ENCODE measurements around the gene UBAP1. TPM values are rescaled to one million over a fixed set of nuclear protein-coding genes. Genes with fewer than 3 reads are reported as not detected.

The UBAP1 gene
- total RNA-seq, 1 experiment from 2014 or later, result 30.8 TPM

- no peaks in the 10 kb centered on the region for H3K9me2 ChIP-seq (ENCODE audit: insufficient read depth)
- H3K9me3 ChIP-seq (ENCODE audit: control insufficient read depth in 1 of 2, insufficient read depth in 1 of 2, low read depth in 1 of 2, low read length in 2 of 2), result no peaks in the 10 kb centered on the region
- no peak for TF ChIP-seq JUND (IDR thresholded peaks at IDR 0.05)
- TF ChIP-seq, protein P1, sequence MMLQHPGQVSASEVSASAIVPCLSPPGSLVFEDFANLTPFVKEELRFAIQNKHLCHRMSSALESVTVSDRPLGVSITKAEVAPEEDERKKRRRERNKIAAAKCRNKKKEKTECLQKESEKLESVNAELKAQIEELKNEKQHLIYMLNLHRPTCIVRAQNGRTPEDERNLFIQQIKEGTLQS (IDR thresholded peaks at IDR 0.05), result no peak
- 0 out of 2 replicates have a peak, but pooled peaks have one; percentile 21 for TF ChIP-seq POLR2AphosphoS5 (IDR thresholded peaks at IDR 0.05; ENCODE audit: low read depth, low read length)
- peak; percentile 55; the same call in 1 of the 2 replicates for TF ChIP-seq CBX3 (IDR thresholded peaks at IDR 0.05; ENCODE audit: low read depth)
- peak; percentile 41 for TF ChIP-seq RAD21 (IDR thresholded peaks at IDR 0.05; ENCODE audit: low read depth)
- TF ChIP-seq, protein P2, sequence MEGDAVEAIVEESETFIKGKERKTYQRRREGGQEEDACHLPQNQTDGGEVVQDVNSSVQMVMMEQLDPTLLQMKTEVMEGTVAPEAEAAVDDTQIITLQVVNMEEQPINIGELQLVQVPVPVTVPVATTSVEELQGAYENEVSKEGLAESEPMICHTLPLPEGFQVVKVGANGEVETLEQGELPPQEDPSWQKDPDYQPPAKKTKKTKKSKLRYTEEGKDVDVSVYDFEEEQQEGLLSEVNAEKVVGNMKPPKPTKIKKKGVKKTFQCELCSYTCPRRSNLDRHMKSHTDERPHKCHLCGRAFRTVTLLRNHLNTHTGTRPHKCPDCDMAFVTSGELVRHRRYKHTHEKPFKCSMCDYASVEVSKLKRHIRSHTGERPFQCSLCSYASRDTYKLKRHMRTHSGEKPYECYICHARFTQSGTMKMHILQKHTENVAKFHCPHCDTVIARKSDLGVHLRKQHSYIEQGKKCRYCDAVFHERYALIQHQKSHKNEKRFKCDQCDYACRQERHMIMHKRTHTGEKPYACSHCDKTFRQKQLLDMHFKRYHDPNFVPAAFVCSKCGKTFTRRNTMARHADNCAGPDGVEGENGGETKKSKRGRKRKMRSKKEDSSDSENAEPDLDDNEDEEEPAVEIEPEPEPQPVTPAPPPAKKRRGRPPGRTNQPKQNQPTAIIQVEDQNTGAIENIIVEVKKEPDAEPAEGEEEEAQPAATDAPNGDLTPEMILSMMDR (IDR thresholded peaks at IDR 0.05 in 2 of 3, conservative IDR thresholded peaks at IDR 0.05 in 1 of 3; ENCODE audit: borderline replicate concordance in 1 of 3, insufficient read depth in 1 of 3, low read depth in 2 of 3, low read length in 2 of 3), result peak; percentile 31 to 39 (median 37); a peak in 4 of 6 replicates
- ChIA-PET CTCF (interaction anchor here (1.0 to 1.2 kb wide), 4 partner anchors 16 to 44 kb away, joined by 3 to 4 read pairs (median 3); partner anchors contain the start of gene UBAP1), POLR2A (interaction anchor here (0.6 to 0.8 kb wide), 2 partner anchors 13 to 39 kb away, joined by 3 read pairs; partner anchors contain the start of genes DCAF12 and UBAP1), RAD21 (ENCODE audit: low non-redundant PET in 1 of 2, low total read pairs in 2 of 2, uncharacterized antibody in 2 of 2, unreplicated experiment in 2 of 2) (no interaction called here)
- H3K36me3 ChIP-seq (ENCODE audit: control insufficient read depth in 1 of 2, insufficient read depth in 2 of 2, low read length in 2 of 2), result no peaks in the 10 kb centered on the region
- intact Hi-C loops (cut with micrococcal nuclease), result no loop called here
- no peaks in the 10 kb centered on the region; a peak in 1 of 4 replicates for H3K4me1 ChIP-seq (ENCODE audit: control insufficient read depth in 1 of 2, insufficient read depth in 2 of 2, low read length in 2 of 2)
- H3K79me2 ChIP-seq (ENCODE audit: insufficient read depth, low read length), result no peaks in the 10 kb centered on the region
- ATAC-seq, result peak; percentile 88
- peak; percentile 41 for DNase-seq (ENCODE audit: low read depth, low spot score)
- no peak overlapping the region for H3K4me2 ChIP-seq (ENCODE audit: low read length)
- H2AFZ ChIP-seq (ENCODE audit: low read depth, low read length, poor library complexity, severe bottlenecking), result peak overlapping the region; percentile 32
- no peak overlapping the region for H3K27ac ChIP-seq (ENCODE audit: low read depth, low read length)
- BruUV-seq (replicated peaks), result no TSS peak
- H3K27me3 ChIP-seq (ENCODE audit: insufficient read depth, low read length), result no peaks in the 10 kb centered on the region
- H4K20me1 ChIP-seq (ENCODE audit: insufficient read depth), result no peaks in the 10 kb centered on the region
- no peak overlapping the region for H3K9ac ChIP-seq (ENCODE audit: low read length)
- no peak overlapping the region for H3K4me3 ChIP-seq (replicated peaks in 1 of 2; ENCODE audit: low read depth in 1 of 2, low read length in 2 of 2)
Observed at GRCh38 chr9:34139477-34140146, 39.2 kb upstream of the UBAP1 start.

DNA sequence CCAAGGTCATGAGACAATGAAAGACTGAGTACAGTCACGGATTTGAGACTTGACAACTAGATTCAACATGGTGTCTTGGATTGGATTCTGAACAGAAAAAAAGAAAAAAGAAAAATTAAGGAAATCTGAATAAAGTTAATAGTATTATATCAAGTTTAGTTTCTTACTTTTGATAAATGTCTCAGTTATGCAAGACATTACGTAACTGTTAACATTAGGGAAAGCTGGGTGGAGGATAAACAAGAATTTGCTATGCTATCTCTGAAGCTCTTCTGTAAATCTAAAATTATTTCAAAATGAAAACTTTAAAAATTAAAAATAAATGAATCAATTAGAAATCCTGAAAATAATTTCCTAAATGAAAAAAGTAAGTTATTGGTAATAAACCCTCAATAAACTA is 38.0 kb upstream of the UBAP1 start:
- RAD21 ChIA-PET (ENCODE audit: low non-redundant PET in 1 of 2, low total read pairs in 2 of 2, uncharacterized antibody in 2 of 2, unreplicated experiment in 2 of 2), result no interaction called here
- H3K27me3 ChIP-seq (ENCODE audit: insufficient read depth, low read length), result no peaks in the 10 kb centered on the region
- H2AFZ ChIP-seq (ENCODE audit: low read depth, low read length, poor library complexity, severe bottlenecking), result no peak overlapping the region
- H3K9ac ChIP-seq (ENCODE audit: low read length), result no peak overlapping the region
- H3K4me2 ChIP-seq (ENCODE audit: low read length), result no peak overlapping the region
- no peaks in the 10 kb centered on the region for H3K9me2 ChIP-seq (ENCODE audit: insufficient read depth)
- no peaks in the 10 kb centered on the region for H3K36me3 ChIP-seq (ENCODE audit: control insufficient read depth in 1 of 2, insufficient read depth in 2 of 2, low read length in 2 of 2)
- no peak overlapping the region for H3K27ac ChIP-seq (ENCODE audit: low read depth, low read length)
- POLR2A ChIA-PET, result no interaction called here
- CTCF ChIA-PET, result no interaction called here
- no peak for DNase-seq (ENCODE audit: low read depth, low spot score)
- no peaks in the 10 kb centered on the region for H4K20me1 ChIP-seq (ENCODE audit: insufficient read depth)
- intact Hi-C loops (cut with micrococcal nuclease), result no loop called here
- H3K4me1 ChIP-seq (ENCODE audit: control insufficient read depth in 1 of 2, insufficient read depth in 2 of 2, low read length in 2 of 2), result peaks cover 0 to 4% of the 10 kb centered on the region in 2 experiments; a peak in 2 of 4 replicates
- no peak for ATAC-seq
- BruUV-seq (replicated peaks), result no TSS peak
- H3K4me3 ChIP-seq (replicated peaks in 1 of 2; ENCODE audit: low read depth in 1 of 2, low read length in 2 of 2), result no peak overlapping the region
- H3K79me2 ChIP-seq (ENCODE audit: insufficient read depth, low read length), result no peaks in the 10 kb centered on the region
- TF ChIP-seq, protein P1 (IDR thresholded peaks at IDR 0.05), result no peak
- TF ChIP-seq EGR1 (IDR thresholded peaks at IDR 0.05; ENCODE audit: low read depth), result no peak
- TF ChIP-seq, protein P3, sequence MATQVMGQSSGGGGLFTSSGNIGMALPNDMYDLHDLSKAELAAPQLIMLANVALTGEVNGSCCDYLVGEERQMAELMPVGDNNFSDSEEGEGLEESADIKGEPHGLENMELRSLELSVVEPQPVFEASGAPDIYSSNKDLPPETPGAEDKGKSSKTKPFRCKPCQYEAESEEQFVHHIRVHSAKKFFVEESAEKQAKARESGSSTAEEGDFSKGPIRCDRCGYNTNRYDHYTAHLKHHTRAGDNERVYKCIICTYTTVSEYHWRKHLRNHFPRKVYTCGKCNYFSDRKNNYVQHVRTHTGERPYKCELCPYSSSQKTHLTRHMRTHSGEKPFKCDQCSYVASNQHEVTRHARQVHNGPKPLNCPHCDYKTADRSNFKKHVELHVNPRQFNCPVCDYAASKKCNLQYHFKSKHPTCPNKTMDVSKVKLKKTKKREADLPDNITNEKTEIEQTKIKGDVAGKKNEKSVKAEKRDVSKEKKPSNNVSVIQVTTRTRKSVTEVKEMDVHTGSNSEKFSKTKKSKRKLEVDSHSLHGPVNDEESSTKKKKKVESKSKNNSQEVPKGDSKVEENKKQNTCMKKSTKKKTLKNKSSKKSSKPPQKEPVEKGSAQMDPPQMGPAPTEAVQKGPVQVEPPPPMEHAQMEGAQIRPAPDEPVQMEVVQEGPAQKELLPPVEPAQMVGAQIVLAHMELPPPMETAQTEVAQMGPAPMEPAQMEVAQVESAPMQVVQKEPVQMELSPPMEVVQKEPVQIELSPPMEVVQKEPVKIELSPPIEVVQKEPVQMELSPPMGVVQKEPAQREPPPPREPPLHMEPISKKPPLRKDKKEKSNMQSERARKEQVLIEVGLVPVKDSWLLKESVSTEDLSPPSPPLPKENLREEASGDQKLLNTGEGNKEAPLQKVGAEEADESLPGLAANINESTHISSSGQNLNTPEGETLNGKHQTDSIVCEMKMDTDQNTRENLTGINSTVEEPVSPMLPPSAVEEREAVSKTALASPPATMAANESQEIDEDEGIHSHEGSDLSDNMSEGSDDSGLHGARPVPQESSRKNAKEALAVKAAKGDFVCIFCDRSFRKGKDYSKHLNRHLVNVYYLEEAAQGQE (IDR thresholded peaks at IDR 0.05; ENCODE audit: low read depth), result no peak
- TF ChIP-seq TCF7L2 (IDR thresholded peaks at IDR 0.05; ENCODE audit: borderline replicate concordance, extremely low read depth, insufficient read depth, insufficient read length), result no peak
- no peak for TF ChIP-seq EZH2phosphoT487 (IDR thresholded peaks at IDR 0.05; ENCODE audit: borderline replicate concordance)
- no peak for TF ChIP-seq YY1 (IDR thresholded peaks at IDR 0.05; ENCODE audit: extremely low read depth, insufficient replicate concordance, low read depth, low read length)
- TF ChIP-seq POLR2AphosphoS5 (IDR thresholded peaks at IDR 0.05; ENCODE audit: low read depth, low read length), result no peak
- no peak for TF ChIP-seq JUND (IDR thresholded peaks at IDR 0.05)
- TF ChIP-seq SRF (IDR thresholded peaks at IDR 0.05; ENCODE audit: low read depth), result no peak
- H3K9me3 ChIP-seq (ENCODE audit: control insufficient read depth in 1 of 2, insufficient read depth in 1 of 2, low read depth in 1 of 2, low read length in 2 of 2), result no peaks in the 10 kb centered on the region

Measured in HCT116 (cell line).